Left lung (tissue), 10 donors: ENCODE data around the gene SERPINA1. TPM values are rescaled to one million over a fixed set of nuclear protein-coding genes. Genes with fewer than 3 reads are reported as not detected.
A peak's percentile ranks its signal among the peaks of the same experiment; 100 is the strongest.

Source experiments
- ATAC-seq: fragments of 200-7000 bp; cut with Tn5 transposase; one replicate; pipeline ENCODE4 v1.9.1; 2020; ENCODE audit warnings: moderate library complexity
- DNase-seq, 4 donors: peaks; one replicate each; pipeline ENCODE4 v3.0.0-alpha.2; 2013 to 2020
- H3K27ac ChIP-seq, 2 donors: fragments of 200-600 bp; sonication (generic) in 1 of 2; one replicate each; pipeline versions ENCODE4 v1.5.0 to v1.8.0; 2020 to 2021
- H3K27me3 ChIP-seq, 2 donors: fragments of 200-600 bp; sonication (generic) in 1 of 2; one replicate each; pipeline versions ENCODE4 v1.5.0 to v1.8.0; 2020 to 2021
- H3K36me3 ChIP-seq, 2 donors: fragments of 200-600 bp; sonication (generic) in 1 of 2; one replicate each; pipeline versions ENCODE4 v1.5.0 to v1.8.0; 2020 to 2021
- H3K4me1 ChIP-seq, 2 donors: fragments of 200-600 bp; one replicate each; pipeline ENCODE4 v1.8.0; 2021
- H3K4me3 ChIP-seq, 2 donors: fragments of 200-600 bp; sonication (generic) in 1 of 2; one replicate each; pipeline versions ENCODE4 v1.5.0 to v1.8.0; 2020 to 2021; ENCODE audit warnings: mild to moderate bottlenecking in 1 of 2
- H3K9me3 ChIP-seq, 2 donors: fragments of 200-600 bp; sonication (generic) in 1 of 2; one replicate each; pipeline versions ENCODE4 v1.5.0 to v1.8.0; 2020 to 2021
- intact Hi-C, 2 donors: fragments of 100-400 bp; cut with DNase I; formaldehyde crosslinking; loops; one replicate each; pipeline versions ENCODE4 v1.11.2 to v1.14.2; 2022
- polyA plus RNA-seq, 6 donors: library from polyadenylated mRNA; unstranded; fragments of 120-200 nt; gene quantifications; one replicate each; pipeline ENCODE4 v1.2.1, GENCODE V29; 2013; ENCODE audit not compliant: insufficient read length in 6 of 6
- total RNA-seq, 2 donors: library from RNA; stranded (reverse); fragmentation: NEBNext Ultra II Directional; extraction: Animal tissue kit (Norgen Biotek cat#: 25700); gene quantifications; one replicate each; pipeline ENCODE4 v1.2.1, GENCODE V29; 2021
- TF ChIP-seq, protein P1 (sequence below), 2 donors: fragments of 200-600 bp; sonication (generic) in 1 of 2; IDR thresholded peaks; one replicate each; pipeline versions ENCODE4 v1.5.0 to v1.8.0; 2021; ENCODE audit warnings: antibody characterized with exemption in 2 of 2
- donor health status: DM: no; HTN: yes; CAD: no.
- donor health status: DM: no; HTN: no; CAD: no.

The SERPINA1 gene
- total and polyA plus RNA-seq, 8 donors = 5.1 to 1,514 (median 8.5) TPM

DNA sequence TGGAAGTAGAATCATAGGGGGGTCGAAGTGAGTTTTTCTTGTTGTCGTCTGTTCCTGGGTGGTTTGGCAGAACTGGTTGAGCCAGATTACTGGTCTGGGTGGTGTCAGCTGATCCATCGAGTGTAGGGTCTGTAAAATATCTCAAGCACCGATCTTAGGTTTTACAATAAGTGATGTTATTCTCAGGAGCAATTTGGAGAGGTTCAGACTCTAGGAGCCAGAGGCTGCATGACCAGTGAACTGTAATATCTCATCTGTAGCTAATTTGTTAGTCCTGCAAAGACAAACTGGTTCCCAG is 9.7 kb upstream of the SERPINA1 start:
- peak in 1 of 4 donors; percentile 34 for DNase-seq
- Histone ChIP-seq H3K9me3 (no peaks in the 10 kb centered on the region), H3K4me3 (no peak overlapping the region), H3K36me3 (no peaks in the 10 kb centered on the region), H3K27ac (no peak overlapping the region), H3K27me3 (no peaks in the 10 kb centered on the region), H3K4me1 (peaks cover 0 to 43% of the 10 kb centered on the region in 2 donors)
- TF ChIP-seq, protein P1, sequence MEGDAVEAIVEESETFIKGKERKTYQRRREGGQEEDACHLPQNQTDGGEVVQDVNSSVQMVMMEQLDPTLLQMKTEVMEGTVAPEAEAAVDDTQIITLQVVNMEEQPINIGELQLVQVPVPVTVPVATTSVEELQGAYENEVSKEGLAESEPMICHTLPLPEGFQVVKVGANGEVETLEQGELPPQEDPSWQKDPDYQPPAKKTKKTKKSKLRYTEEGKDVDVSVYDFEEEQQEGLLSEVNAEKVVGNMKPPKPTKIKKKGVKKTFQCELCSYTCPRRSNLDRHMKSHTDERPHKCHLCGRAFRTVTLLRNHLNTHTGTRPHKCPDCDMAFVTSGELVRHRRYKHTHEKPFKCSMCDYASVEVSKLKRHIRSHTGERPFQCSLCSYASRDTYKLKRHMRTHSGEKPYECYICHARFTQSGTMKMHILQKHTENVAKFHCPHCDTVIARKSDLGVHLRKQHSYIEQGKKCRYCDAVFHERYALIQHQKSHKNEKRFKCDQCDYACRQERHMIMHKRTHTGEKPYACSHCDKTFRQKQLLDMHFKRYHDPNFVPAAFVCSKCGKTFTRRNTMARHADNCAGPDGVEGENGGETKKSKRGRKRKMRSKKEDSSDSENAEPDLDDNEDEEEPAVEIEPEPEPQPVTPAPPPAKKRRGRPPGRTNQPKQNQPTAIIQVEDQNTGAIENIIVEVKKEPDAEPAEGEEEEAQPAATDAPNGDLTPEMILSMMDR (IDR thresholded peaks at IDR 0.05) = no peak
- ATAC-seq = peak; percentile 33
- intact Hi-C loops = no loop called here

DNA sequence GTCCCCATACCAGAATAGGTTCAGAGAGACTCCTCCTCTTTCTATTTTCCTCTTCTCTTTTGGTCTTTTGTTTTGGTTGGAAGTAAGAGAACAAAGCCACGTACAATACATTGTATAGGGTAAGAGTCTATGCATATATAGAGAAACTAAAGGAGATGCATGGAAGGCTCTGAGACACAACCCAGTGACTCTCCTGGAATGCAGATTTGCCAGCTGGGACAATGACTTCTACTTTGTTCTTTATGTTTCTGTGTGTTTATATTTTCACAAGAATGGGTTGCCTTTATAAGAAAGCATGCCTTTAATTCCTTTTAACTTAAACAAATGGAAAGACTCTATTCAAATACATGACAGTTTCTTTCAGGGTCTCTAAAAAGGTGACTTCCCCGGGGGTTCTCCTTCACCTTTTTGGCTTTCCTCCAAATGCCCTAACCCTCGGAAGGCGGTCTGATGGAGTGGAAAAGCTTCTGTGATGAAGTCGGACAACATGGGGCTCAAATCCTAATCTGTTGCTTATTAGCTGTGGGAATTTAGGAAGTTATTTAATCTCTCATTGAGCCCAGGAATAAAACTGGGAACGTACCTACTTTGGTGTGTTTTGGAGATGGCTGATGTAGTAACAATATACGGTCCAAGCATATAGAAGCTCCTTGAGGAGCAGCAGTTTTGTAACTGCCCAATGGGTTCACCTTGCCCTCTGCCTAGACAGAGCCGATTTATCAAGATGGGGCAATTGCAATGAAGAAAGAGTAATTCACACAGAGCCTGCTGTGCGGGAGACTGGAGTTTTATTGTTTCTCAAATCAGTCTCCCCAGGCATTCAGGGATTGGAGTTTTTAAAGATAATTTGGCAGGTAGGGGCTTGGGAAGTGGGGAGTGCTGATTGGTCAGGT is 9.1 kb upstream of the SERPINA1 start:
- Histone ChIP-seq H3K27me3 (no peaks in the 10 kb centered on the region), H3K4me1 (peaks cover 0 to 46% of the 10 kb centered on the region in 2 donors), H3K4me3 (no peak overlapping the region), H3K9me3 (no peaks in the 10 kb centered on the region), H3K27ac (no peak overlapping the region), H3K36me3 (no peaks in the 10 kb centered on the region)
- DNase-seq = no peak
- no peak for ATAC-seq
- TF ChIP-seq, protein P1 (IDR thresholded peaks at IDR 0.05) = no peak
- intact Hi-C loops = no loop called here

DNA sequence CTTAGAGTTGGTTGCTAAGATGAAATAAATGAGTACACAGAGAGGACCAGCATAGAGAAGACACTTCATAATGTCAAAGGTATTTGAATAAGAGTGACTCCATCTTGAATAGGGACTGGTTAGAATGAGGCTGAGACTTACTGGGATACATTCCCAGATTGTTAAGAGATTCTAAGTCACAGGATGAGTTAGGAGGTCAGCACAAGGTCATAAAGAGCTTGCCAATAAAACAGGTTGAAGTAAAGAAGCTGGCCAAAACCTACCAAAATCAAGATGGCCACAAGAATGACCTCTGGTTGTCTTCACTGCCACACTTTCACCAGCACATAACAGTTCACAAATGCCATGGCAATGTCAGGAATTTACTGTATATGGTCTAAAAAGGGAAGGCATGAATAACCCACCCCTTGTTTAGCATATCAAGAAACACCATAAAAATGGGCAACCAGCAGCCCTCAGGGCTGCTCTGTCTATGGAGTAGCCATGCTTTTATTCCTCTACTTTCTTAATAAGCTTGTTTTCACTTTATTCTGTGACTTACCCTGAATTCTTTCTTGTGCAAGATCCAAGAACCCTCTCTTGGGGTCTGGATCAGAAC is 8.3 kb upstream of the SERPINA1 start:
- intact Hi-C loops = no loop called here
- TF ChIP-seq, protein P1 (IDR thresholded peaks at IDR 0.05) = no peak
- peaks cover 5 to 54% of the 10 kb centered on the region in 2 donors for H3K4me1 ChIP-seq
- no peak overlapping the region for H3K27ac ChIP-seq
- ATAC-seq (no peak), DNase-seq (no peak)
- H3K36me3 ChIP-seq = no peaks in the 10 kb centered on the region
- no peaks in the 10 kb centered on the region for H3K9me3 ChIP-seq
- no peak overlapping the region for H3K4me3 ChIP-seq
- H3K27me3 ChIP-seq = no peaks in the 10 kb centered on the region

DNA sequence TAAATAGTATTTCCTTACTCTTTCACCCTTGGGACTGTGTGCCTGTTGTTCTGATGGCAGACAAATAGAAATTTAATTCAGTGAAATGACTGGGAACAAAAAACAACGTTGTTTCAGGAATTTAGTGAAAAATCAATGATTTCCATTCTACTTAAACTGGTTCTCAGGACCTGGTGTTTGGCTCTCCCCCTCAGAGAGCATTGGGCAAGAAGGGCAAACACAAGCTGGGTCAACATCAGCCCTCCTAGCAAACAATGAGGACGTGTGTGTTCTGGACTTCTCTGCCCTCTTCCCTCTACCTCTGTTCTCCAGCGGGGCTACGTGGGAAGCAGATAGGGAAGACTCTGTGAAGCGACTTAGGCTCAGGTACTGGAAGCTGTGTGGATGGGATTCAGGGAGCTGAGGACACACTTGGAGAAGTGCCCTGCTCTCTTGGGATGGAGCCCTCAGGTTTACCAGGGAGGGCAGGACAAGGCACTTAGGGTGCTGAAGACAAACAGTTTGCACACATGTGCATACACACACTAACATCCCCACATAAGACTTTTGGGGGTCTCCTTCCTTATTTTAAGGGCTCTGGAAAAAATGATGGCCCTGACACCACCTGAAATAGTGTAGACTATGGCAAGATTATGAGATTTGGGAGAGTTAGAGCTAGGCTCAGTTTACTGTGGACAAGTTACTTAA is 7.6 kb upstream of the SERPINA1 start:
- H3K9me3 ChIP-seq = no peaks in the 10 kb centered on the region
- H3K4me1 ChIP-seq = peaks cover 5 to 61% of the 10 kb centered on the region in 2 donors
- H3K27me3 ChIP-seq = no peaks in the 10 kb centered on the region
- TF ChIP-seq, protein P1 (IDR thresholded peaks at IDR 0.05) = no peak
- peak in 1 of 4 donors; percentile 49 for DNase-seq
- intact Hi-C loops = no loop called here
- H3K4me3 ChIP-seq = no peak overlapping the region
- ATAC-seq = peak; percentile 32
- H3K36me3 ChIP-seq = no peaks in the 10 kb centered on the region
- H3K27ac ChIP-seq = peak overlapping the region in 1 of 2 donors; percentile 93
